ENCODE results near the gene IER5.

- no peak for TF ChIP-seq USF1 (IDR thresholded peaks at IDR 0.05; ENCODE audit: borderline replicate concordance, low read depth)
- no peak for TF ChIP-seq CTCF (IDR thresholded peaks at IDR 0.05)
- no peak for TF ChIP-seq YY1 (IDR thresholded peaks at IDR 0.05; ENCODE audit: low read depth)
- TF ChIP-seq EP300 (IDR thresholded peaks at IDR 0.05; ENCODE audit: borderline replicate concordance in 1 of 2, low read depth in 1 of 2, low read length in 1 of 2): no peak
- TF ChIP-seq MAX (IDR thresholded peaks at IDR 0.05; ENCODE audit: low read depth): no peak
- TF ChIP-seq SIN3A (IDR thresholded peaks at IDR 0.05; ENCODE audit: borderline replicate concordance, low read depth, low read length): no peak
- TF ChIP-seq RFX5 (IDR thresholded peaks at IDR 0.05; ENCODE audit: low read length): no peak
- no peak for TF ChIP-seq REST (IDR thresholded peaks at IDR 0.05; ENCODE audit: low read depth, low read length)
Observed at GRCh38 chr1:181095260-181095659, 6.8 kb downstream of the IER5 start.
